Measurements from ENCODE around the gene CDYL. TPM values are rescaled to one million over a fixed set of nuclear protein-coding genes. Genes with fewer than 3 reads are reported as not detected.
A peak's percentile ranks its signal among the peaks of the same experiment; 100 is the strongest.

CDYL gene
- total and polyA plus RNA-seq, 2 experiments from 2014 or later = 38.0 to 60.8 TPM

DNA sequence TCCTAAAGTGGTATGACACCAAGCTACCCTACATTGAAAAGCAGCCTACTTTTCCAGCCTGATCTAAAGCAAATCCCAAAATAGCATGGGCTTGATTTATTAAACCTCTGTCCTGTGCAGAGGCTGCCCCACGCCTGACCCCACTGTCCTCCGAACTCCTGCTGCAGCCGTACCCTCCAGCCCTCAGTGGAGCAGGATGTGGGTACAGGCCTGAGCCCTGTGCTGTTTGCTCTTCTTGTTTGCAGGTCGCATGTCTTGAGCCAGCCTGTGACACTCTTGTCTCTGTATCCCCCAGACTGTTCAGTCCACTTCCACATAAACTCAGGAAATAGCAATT, 166.4 kb downstream of the CDYL start:
- Histone ChIP-seq H3K4me1 (ENCODE audit: low read depth) (peaks cover 21% of the 10 kb centered on the region), H3K27ac (peak overlapping the region; percentile 38), H3K27me3 (no peaks in the 10 kb centered on the region), H3K36me3 (peaks cover 5% of the 10 kb centered on the region), H3K9me3 (ENCODE audit: low read depth) (no peaks in the 10 kb centered on the region), H3K4me3 (no peak overlapping the region)
- no peak for DNase-seq (ENCODE audit: low read depth in 1 of 2, low spot score in 1 of 2)
- TF ChIP-seq, protein P1, sequence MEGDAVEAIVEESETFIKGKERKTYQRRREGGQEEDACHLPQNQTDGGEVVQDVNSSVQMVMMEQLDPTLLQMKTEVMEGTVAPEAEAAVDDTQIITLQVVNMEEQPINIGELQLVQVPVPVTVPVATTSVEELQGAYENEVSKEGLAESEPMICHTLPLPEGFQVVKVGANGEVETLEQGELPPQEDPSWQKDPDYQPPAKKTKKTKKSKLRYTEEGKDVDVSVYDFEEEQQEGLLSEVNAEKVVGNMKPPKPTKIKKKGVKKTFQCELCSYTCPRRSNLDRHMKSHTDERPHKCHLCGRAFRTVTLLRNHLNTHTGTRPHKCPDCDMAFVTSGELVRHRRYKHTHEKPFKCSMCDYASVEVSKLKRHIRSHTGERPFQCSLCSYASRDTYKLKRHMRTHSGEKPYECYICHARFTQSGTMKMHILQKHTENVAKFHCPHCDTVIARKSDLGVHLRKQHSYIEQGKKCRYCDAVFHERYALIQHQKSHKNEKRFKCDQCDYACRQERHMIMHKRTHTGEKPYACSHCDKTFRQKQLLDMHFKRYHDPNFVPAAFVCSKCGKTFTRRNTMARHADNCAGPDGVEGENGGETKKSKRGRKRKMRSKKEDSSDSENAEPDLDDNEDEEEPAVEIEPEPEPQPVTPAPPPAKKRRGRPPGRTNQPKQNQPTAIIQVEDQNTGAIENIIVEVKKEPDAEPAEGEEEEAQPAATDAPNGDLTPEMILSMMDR (IDR thresholded peaks at IDR 0.05; ENCODE audit: low read depth, low read length) = no peak

DNA sequence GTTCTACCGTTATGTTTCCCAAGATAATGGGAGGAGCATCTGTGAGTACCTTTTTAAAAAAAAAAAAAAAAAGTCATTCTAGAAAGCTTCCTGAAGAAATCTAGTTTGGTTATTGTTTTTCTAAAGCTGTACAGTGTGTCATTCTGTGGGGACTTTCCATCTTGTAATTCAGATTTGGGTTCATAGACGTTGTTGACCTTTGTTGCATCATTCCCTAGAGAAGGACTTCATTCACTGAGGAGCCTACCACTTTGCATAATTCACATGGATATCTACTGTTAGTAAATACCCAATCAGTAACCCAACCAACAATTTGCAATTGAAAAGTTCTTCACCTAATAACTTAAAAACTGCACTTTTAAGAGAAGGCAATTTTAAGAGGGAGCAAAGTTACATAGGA, 167.5 kb downstream of the CDYL start:
- Histone ChIP-seq H3K27ac (no peak overlapping the region), H3K4me1 (ENCODE audit: low read depth) (peaks cover 21% of the 10 kb centered on the region), H3K36me3 (peaks cover 5% of the 10 kb centered on the region), H3K27me3 (no peaks in the 10 kb centered on the region), H3K4me3 (no peak overlapping the region), H3K9me3 (ENCODE audit: low read depth) (no peaks in the 10 kb centered on the region)
- no peak for DNase-seq (ENCODE audit: low read depth in 1 of 2, low spot score in 1 of 2)
- TF ChIP-seq, protein P1 (IDR thresholded peaks at IDR 0.05; ENCODE audit: low read depth, low read length) = no peak

DNA sequence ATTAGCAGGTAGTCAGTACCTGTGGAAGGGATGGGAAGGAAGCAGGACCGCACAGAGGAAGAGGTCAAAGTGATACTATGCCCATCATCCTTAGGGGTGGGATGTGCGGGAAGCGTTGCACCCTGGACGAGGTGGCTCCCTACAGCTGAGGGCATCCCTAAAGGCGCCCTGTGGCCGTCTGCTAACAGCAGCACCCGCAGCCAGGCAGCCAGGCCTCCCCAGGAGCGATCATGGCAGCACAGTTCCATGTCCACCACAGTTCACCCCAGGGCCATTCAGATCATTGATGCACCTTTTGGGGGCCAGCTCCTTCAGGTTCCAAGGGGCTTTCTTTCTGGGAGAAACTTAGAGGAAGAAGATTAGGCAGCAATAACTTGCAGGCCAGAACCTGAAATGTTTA, 168.1 kb downstream of the CDYL start:
- Histone ChIP-seq H3K36me3 (peaks cover 5% of the 10 kb centered on the region), H3K27me3 (no peaks in the 10 kb centered on the region), H3K4me1 (ENCODE audit: low read depth) (peaks cover 21% of the 10 kb centered on the region), H3K27ac (no peak overlapping the region), H3K4me3 (no peak overlapping the region), H3K9me3 (ENCODE audit: low read depth) (no peaks in the 10 kb centered on the region)
- DNase-seq (ENCODE audit: low read depth in 1 of 2, low spot score in 1 of 2) = no peak
- TF ChIP-seq, protein P1 (IDR thresholded peaks at IDR 0.05; ENCODE audit: low read depth, low read length) = no peak

DNA sequence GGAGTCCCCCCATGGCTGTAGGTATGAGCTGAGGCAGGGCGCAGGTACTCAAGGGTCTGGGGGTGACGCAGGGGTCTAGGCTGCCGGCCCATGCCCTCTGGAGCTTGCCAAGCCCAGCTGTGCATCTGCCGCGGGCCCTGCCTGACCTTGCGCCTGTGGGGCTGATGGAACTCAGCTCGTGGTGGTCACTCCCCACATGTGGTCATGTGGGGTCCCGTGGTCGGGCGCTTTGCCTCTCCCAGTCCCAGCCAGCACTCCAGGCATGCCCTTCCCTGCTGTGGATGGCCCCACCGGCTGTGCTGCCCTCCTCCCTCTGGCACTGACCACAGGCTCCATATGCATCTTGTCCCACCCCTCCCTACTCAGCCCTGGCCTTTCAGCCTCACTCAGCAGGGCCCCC, 170.3 kb downstream of the CDYL start:
- H3K4me1 ChIP-seq (ENCODE audit: low read depth) = peaks cover 17% of the 10 kb centered on the region
- no peak overlapping the region for H3K27ac ChIP-seq
- no peak for DNase-seq (ENCODE audit: low read depth in 1 of 2, low spot score in 1 of 2)
- peaks cover 5% of the 10 kb centered on the region for H3K36me3 ChIP-seq
- no peak overlapping the region for H3K4me3 ChIP-seq
- TF ChIP-seq, protein P1 (IDR thresholded peaks at IDR 0.05; ENCODE audit: low read depth, low read length) = no peak
- H3K27me3 ChIP-seq = no peaks in the 10 kb centered on the region
- H3K9me3 ChIP-seq (ENCODE audit: low read depth) = no peaks in the 10 kb centered on the region

DNA sequence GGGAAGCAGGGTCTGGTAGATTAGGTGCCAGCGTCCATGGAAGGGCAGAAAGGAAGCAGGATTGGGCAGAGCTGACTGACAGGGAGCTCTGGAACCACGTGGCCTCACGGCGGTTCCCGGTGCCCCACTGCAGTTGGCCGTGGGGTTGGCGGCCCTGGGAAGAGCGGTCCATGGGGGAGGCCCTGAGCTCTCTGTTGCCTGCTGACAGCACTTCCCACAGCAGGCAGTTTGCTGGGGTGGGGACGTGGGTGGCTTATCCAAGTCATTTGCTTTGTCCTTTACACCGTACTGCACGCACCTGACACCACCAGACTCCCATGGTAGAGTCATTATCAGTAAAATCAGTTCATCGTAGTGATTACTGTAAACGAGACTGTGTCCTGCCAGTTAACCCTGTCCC, 171.5 kb downstream of the CDYL start:
- H3K27ac ChIP-seq = no peak overlapping the region
- no peak overlapping the region for H3K4me3 ChIP-seq
- no peak for DNase-seq (ENCODE audit: low read depth in 1 of 2, low spot score in 1 of 2)
- TF ChIP-seq, protein P1 (IDR thresholded peaks at IDR 0.05; ENCODE audit: low read depth, low read length) = no peak
- H3K36me3 ChIP-seq = peaks cover 12% of the 10 kb centered on the region
- no peaks in the 10 kb centered on the region for H3K27me3 ChIP-seq
- peaks cover 5% of the 10 kb centered on the region for H3K4me1 ChIP-seq (ENCODE audit: low read depth)
- H3K9me3 ChIP-seq (ENCODE audit: low read depth) = no peaks in the 10 kb centered on the region

Data from cardiac muscle cell (in vitro differentiated cells and primary cell).